ENCODE measurements around the gene DDIT4L. TPM values are rescaled to one million over a fixed set of nuclear protein-coding genes. Genes with fewer than 3 reads are reported as not detected.

The DDIT4L gene
- total and polyA plus RNA-seq, 2 donors (not counting 1 experiment from before 2014, with no cell fraction given), result 6.4 to 14.2 TPM

GRCh38 chr4:100184787-100185186, 5.5 kb downstream of the DDIT4L start:
- Histone ChIP-seq H2AFZ (ENCODE audit: low read length) (no peak overlapping the region), H3K27me3 (ENCODE audit: control insufficient read depth, insufficient read depth, low read length) (no peaks in the 10 kb centered on the region), H3K79me2 (ENCODE audit: control insufficient read depth, insufficient read depth, low read length) (no peaks in the 10 kb centered on the region), H3K4me3 (replicated peaks in 1 of 4; ENCODE audit: control extremely low read depth in 1 of 4, insufficient read depth in 1 of 4, low read depth in 3 of 4, low read length in 4 of 4) (no peak overlapping the region), H3K27ac (ENCODE audit: insufficient read depth, low read length) (no peak overlapping the region), H3K9me3 (ENCODE audit: control insufficient read depth, insufficient read depth, low read depth, low read length) (no peaks in the 10 kb centered on the region), H3K4me2 (ENCODE audit: extremely low read depth, insufficient read depth, low read length) (no peak overlapping the region), H3K36me3 (ENCODE audit: control insufficient read depth, insufficient read depth, low read length) (no peaks in the 10 kb centered on the region), H4K20me1 (ENCODE audit: control insufficient read depth, extremely low read depth, insufficient read depth, low read length) (no peaks in the 10 kb centered on the region), H3K9ac (ENCODE audit: insufficient read depth, low read length) (no peak overlapping the region), H3K4me1 (ENCODE audit: control insufficient read depth, extremely low read depth, insufficient read depth, low read length) (no peaks in the 10 kb centered on the region)
- TF ChIP-seq EZH2 (IDR thresholded peaks at IDR 0.05; ENCODE audit: low read length, missing control alignments) (no peak), CTCF (conservative IDR thresholded peaks at IDR 0.05 in 1 of 2, IDR thresholded peaks at IDR 0.05 in 1 of 2; ENCODE audit: low read depth in 1 of 2, low read length in 2 of 2) (no peak)
- no peak for DNase-seq (ENCODE audit: low read depth in 2 of 2)

- Histone ChIP-seq H2AFZ (ENCODE audit: low read length) (no peak overlapping the region), H3K9me3 (ENCODE audit: control insufficient read depth, insufficient read depth, low read depth, low read length) (no peaks in the 10 kb centered on the region), H3K79me2 (ENCODE audit: control insufficient read depth, insufficient read depth, low read length) (no peaks in the 10 kb centered on the region), H3K27ac (ENCODE audit: insufficient read depth, low read length) (no peak overlapping the region), H4K20me1 (ENCODE audit: control insufficient read depth, extremely low read depth, insufficient read depth, low read length) (no peaks in the 10 kb centered on the region), H3K9ac (ENCODE audit: insufficient read depth, low read length) (no peak overlapping the region), H3K36me3 (ENCODE audit: control insufficient read depth, insufficient read depth, low read length) (no peaks in the 10 kb centered on the region), H3K27me3 (ENCODE audit: control insufficient read depth, insufficient read depth, low read length) (no peaks in the 10 kb centered on the region), H3K4me3 (replicated peaks in 1 of 4; ENCODE audit: control extremely low read depth in 1 of 4, insufficient read depth in 1 of 4, low read depth in 3 of 4, low read length in 4 of 4) (no peak overlapping the region), H3K4me2 (ENCODE audit: extremely low read depth, insufficient read depth, low read length) (no peak overlapping the region), H3K4me1 (ENCODE audit: control insufficient read depth, extremely low read depth, insufficient read depth, low read length) (no peaks in the 10 kb centered on the region)
- TF ChIP-seq EZH2 (IDR thresholded peaks at IDR 0.05; ENCODE audit: low read length, missing control alignments) (no peak), CTCF (conservative IDR thresholded peaks at IDR 0.05 in 1 of 2, IDR thresholded peaks at IDR 0.05 in 1 of 2; ENCODE audit: low read depth in 1 of 2, low read length in 2 of 2) (no peak)
- DNase-seq (ENCODE audit: low read depth in 2 of 2), result no peak
Observed at GRCh38 chr4:100177855-100178254, 12.4 kb downstream of the DDIT4L start.

GRCh38 chr4:100177126-100177525, 13.1 kb downstream of the DDIT4L start:
- H3K9me3 ChIP-seq (ENCODE audit: control insufficient read depth, insufficient read depth, low read depth, low read length), result no peaks in the 10 kb centered on the region
- H3K27me3 ChIP-seq (ENCODE audit: control insufficient read depth, insufficient read depth, low read length), result no peaks in the 10 kb centered on the region
- no peaks in the 10 kb centered on the region for H4K20me1 ChIP-seq (ENCODE audit: control insufficient read depth, extremely low read depth, insufficient read depth, low read length)
- no peak overlapping the region for H3K4me2 ChIP-seq (ENCODE audit: extremely low read depth, insufficient read depth, low read length)
- H3K27ac ChIP-seq (ENCODE audit: insufficient read depth, low read length), result no peak overlapping the region
- TF ChIP-seq CTCF (conservative IDR thresholded peaks at IDR 0.05 in 1 of 2, IDR thresholded peaks at IDR 0.05 in 1 of 2; ENCODE audit: low read depth in 1 of 2, low read length in 2 of 2) (no peak), EZH2 (IDR thresholded peaks at IDR 0.05; ENCODE audit: low read length, missing control alignments) (no peak)
- no peak overlapping the region for H2AFZ ChIP-seq (ENCODE audit: low read length)
- H3K4me1 ChIP-seq (ENCODE audit: control insufficient read depth, extremely low read depth, insufficient read depth, low read length), result no peaks in the 10 kb centered on the region
- no peaks in the 10 kb centered on the region for H3K36me3 ChIP-seq (ENCODE audit: control insufficient read depth, insufficient read depth, low read length)
- H3K9ac ChIP-seq (ENCODE audit: insufficient read depth, low read length), result no peak overlapping the region
- no peaks in the 10 kb centered on the region for H3K79me2 ChIP-seq (ENCODE audit: control insufficient read depth, insufficient read depth, low read length)
- H3K4me3 ChIP-seq (replicated peaks in 1 of 4; ENCODE audit: control extremely low read depth in 1 of 4, insufficient read depth in 1 of 4, low read depth in 3 of 4, low read length in 4 of 4), result no peak overlapping the region
- no peak for DNase-seq (ENCODE audit: low read depth in 2 of 2)
